Fibroblast of skin of left quadriceps (primary cell): ENCODE results near the gene SOCS2.
"Not testable (repeated sequence)": the region's sequence is repeated elsewhere in the genome, so short reads cannot be mapped to it uniquely, and the experiment has no call there.

Source experiments
- DNase-seq, 2 experiments: peaks; one replicate each; pipeline ENCODE4 v3.0.0-alpha.2; 2013; ENCODE audit warnings: low read depth in 2 of 2

Gene SOCS2

DNA sequence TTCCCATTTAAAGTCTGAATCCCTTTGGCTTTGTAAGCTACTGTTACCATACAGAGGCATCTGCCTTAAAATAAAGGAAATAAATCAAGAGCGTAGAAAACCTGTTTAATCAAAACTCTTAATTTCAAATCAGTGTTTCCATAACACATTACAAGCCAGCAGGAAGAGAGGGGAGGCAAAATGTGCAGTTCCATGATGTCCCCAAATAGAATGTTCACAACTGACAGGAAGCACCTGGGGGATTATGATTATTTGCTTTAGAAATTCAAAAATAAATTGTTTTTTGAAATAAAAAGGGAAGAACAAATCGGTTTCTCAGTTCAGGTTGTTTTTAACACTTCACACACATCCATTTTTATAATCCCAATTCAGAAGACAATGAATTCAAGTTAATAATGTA is 21.4 kb downstream of the SOCS2 start:
- no peak for DNase-seq

DNA sequence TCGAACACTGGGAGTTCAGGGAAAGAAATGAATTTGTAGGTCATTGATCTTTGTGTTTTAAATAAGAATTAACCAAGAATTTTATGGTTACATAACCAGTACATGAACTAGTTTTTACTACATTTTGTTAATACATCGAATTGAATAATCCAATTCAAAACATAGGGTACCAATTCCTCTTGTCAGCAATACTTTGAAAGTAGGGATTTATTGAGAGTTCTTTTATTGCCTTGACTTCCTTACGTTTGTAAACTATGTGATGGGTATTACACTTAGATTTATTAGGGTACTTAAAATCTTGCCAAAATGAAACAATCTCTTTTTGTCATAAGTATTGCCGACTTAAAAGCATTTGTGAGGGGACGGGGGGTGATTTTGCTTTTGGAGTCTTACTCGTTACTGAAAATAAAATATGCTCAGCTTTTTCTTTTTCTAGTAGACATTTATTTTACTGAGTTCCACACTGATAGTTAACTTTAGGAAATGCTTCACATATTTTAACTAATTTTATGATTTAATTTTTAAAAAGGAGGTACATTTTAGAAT is 22.4 kb downstream of the SOCS2 start:
- no peak for DNase-seq

DNA sequence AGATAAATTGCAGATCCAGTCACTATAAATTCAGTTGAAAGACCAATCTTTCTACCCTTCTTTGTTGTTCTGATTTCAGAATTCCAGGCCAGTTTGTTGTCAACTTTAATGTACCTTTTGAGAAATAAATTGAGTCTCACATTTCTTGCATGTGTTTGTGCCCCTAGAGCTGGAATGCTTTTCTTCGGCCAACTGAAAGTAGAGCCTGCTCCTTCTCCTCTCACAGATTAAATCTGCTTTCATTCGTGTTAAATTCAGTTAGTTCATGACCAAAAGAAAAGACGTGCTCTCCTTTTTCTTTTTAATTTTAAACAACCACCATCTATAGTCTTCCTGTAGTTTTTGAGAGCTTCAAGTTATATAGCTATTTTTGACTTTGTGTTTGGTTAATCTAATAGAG is 22.9 kb downstream of the SOCS2 start:
- no peak for DNase-seq

DNA sequence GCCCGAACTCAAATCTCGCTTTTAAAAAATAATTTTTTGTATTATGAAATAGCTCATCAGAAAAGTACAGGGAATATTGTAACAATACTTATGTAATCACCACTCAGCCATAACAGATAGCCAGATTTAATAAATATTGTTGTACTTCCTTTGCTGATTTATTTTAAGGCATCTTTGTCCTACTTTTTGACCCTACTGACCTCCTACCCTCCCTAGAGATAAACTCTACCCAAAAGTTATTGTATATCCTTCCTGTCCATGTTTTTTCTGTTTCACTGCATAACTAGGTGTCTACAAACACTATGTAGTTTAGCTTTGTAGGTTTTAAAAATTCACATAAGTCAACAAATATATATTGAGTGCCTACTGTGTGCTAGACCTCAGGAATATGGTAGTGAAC is 25.1 kb downstream of the SOCS2 start:
- no peak for DNase-seq

DNA sequence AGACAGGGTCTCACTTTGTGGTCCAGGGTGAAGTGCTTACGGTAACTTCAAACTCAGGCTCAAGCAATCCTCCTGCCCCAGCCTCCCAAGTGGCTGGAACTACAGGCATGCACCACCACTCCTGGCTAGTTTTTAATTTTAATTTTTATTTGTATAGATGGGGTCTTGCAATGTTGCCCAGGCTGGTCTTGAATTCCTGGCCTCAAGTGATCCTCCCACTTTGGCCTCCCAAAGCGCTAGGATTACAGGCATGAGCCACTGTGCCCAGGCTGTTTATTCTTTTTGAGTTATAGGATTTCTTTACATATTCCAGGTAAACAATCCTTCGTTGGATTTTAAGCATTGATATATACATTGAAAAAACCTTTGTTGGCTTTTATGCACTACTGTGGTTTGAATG is 26.7 kb downstream of the SOCS2 start:
- no peak for DNase-seq

DNA sequence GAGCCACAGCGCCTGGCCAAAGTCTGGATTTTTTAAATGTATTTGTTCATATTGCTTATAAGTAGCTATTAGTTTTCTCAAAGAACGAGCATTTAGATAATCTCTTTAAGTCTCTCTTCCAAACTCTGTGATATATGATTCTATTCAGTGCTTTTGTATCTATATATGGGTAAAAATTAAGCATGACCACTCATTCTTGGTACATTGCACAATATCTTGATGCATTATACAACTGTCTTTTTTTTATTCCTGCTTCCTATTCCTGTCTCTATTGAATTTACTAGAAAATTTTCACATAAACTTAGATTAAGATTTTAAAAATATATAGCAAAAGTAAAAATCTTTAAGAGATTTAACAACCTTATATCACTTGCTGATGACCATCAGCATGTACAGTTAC is 29.1 kb downstream of the SOCS2 start:
- no peak for DNase-seq

DNA sequence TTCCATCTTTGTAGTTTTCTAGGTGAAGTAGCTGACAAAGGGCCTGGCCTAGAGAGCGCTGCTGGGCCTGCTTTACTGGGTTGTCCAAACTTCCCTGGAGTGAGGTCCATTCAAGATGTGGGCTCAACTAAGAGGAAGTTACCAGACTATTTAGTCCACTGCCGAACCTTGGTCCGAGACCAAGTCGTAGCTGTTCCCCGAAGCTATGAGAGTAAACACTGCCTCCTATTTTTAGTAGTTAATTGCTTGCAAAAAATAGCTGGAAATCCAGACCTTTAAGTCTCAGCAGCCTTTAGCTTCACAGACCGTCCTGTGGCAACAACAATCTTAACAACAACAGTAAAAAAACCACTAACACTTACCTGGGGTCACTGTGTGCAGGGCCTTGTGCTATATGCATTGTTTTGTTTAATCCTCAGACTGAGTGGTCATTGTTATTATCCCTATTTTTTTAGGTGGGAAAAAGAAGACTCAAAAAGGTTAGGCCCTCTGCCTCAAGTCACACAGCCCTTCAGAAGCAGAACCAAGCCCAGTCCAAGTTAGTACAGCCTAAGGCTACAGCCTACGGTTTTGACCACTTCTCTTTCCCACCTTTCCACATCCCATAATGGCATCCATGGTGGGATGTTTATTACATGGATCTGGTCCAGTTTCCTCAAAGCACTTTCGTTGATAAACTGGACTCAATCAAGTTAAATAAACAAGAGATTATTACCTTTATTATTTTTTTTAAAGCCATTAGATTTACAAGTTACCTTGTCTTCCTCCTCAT is 30.6 kb downstream of the SOCS2 start:
- DNase-seq: no peak

DNA sequence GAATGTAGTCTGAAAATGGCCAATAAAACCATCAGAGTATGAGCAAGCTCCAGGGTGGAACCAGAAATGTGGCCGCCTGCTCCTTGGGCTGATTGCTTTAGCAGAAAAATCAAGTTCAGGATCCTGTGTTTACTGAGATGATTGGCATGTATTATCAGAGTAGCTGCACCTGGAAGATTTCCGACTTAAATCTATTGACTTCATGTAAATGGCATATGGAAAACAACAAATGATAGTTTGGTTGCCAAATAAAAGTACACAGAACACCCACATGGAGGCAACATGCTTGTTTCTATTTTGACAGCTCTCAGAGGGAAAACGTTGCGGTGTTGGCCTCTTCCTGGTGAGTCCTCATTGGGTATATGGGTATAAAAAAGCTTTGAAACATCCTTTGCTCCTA is 31.3 kb downstream of the SOCS2 start:
- no peak for DNase-seq

DNA sequence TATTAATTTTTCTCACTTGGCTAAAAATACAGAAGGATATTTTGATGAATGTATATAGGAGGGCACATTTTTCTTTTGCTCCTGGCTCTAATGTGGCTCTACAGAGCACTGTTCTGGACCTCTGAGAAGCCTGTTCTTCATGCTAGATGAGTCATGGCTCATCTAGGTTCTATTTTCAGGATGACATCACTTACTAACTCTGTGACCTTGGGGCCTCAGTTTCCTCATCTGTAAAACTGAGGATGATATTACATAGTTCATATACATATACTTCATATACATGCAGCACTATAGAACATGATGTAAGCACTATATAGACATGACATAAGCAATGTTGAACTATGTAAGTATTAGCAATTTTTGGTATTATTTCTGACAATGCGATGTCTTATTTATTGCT is 35.8 kb downstream of the SOCS2 start:
- DNase-seq: no peak

DNA sequence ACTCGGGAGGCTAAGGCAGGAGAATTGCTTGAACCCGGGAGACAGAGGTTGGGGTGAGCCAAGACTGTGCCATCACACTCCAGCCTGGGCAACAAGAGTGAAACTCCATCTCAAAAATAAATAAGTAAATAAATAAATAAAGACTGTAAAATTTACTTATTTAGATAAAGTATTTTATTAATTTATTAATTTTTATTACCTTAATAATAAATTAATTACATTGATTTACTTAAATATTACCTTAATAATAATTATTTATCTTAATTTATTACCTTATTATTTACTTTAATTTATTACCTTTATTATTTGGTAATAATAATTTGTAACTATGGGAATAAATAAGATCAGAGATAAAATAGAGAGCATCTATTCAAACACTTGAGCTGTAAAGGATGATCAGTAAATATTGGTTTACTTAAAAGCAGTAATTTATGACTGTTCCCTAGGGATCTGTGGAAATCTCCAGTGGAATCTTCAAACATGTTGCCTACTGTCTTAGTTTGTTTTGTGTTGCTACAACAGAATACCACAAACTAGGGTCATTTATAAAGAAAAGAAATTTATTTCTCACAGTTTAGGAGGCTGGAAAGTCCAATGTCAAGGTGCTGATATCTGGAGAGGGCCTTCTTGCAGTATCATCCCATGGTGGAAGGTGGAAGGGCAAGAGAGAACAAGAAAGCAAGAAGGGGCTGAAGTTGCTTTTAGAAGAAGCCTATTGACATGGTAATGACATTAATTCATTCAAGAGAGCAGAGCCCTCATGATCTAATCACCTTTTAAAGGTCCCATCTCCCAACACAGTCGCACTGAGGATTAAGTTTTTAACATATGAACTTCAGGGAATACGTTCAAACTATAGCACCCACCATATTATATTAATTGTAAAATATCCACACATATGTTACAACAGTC is 37.1 kb downstream of the SOCS2 start:
- no peak for DNase-seq

DNA sequence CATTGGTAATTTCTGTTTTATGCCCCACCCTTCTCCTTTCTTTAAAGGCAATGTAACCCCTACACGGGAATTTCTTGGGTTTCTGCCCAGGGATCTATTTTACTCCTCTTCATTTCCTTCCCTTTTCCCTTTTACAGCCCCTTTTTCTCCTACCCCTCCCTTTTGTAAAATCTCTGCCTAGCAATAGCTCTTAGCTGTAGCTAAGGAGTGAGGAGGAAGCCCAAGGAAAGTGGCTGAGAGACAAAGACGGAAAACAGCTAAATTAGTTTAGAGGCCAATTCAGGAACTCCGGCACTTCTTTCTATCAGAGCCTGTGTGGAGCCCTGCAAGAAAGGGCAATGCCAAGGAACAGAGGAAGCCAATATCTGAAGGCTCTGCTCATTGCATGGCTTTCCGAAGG is 40.3 kb downstream of the SOCS2 start:
- DNase-seq: no peak

DNA sequence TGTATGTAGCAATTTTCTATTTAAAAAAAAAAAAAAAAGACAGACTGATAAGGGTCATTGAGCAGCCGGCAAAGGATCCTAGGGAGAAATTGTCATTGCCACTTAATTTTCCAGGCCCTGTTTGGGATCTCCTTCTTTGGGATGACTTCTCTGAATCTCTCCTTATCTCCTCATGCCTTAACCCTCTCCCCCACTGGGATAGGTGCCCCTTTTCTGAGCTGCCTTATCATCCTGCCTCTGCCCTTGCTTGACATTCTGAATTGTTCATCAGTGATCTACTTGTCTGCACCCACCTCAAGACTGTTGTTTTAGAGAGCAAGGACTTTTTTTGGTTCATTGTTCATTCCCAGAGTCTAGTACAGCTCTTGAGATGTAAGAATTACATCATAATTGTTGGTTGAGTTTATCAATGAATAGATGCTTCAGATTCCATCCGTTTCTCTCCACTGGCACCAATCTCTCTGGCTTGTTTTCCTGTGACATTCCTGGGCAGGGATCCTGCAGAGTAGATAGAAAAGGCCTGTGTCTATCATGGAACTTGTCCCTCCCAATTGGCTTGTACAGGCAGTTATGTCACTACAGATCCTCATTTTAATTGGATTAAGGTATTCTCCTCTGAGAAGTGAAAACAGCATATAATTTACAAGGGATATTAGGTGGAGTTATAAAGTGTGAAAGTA is 42.6 kb downstream of the SOCS2 start:
- DNase-seq: no peak

DNA sequence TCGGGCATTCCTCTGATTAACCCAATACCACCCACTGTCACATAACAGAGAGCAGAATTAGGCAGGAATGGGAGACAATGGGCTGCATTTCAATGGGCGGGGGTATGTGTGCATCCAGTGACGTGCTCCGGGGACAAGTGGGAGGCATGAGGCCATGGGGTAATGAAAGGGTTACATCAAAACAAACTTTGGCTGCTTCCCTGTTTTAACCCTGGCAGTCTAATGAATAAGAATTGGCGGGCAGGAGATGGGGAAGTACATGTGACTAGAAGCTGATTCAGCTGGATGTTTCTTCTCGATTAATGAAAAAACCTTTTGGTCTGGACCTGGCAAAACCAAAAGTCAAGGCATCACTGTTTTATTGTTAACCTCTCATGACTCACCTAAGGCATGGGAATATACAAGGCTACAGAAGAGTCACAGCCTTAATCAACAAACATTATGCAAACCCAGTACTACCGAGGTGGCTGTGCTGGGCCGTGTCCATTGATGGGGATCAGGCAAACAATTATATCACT is 44.2 kb downstream of the SOCS2 start:
- DNase-seq: no peak

DNA sequence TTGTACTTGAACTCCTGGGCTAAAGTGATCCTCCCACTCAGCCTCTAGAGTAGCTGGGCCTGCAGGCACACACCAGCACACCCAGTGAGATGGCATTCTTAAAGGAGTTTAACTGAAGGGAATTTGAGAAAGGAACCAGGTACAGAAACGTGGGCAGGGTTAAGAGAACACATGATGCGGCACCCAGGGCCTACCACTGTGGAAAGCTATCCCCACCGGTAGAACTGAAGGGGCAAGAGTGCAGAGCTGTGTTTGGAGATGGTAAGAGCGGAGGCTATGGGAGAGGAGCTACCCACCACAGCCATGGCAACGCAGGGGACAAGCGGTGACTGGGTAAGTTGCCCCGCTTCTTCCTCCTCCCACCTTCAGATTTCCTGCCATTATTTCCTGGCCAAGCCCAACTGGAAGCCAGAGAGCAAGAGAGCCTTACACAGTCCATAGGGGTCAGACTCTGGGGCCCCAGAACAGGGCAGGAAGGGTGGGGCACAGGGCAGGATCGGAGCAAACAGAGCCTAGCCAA is 46.5 kb downstream of the SOCS2 start:
- no peak for DNase-seq

DNA sequence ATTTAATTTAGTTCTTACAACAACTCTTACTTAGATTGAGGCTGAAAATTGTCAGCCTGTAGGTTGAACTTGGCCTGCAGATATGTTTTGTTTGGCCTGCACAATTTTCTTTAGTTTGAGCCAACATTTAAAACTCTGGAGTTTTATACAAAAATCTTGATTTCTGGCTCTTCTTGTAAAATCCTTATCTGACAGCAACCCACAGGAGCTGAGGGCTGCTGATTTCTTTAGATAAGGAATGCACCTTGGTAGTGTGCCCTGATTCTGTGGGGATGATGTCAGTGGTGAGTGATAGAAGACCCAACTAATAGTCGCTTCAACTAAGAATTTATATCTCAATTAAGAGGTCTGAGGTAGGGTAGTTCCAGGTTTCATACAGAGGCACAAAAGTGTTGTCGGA is 49.5 kb downstream of the SOCS2 start:
- DNase-seq: peak; percentile 34 to 43

DNA sequence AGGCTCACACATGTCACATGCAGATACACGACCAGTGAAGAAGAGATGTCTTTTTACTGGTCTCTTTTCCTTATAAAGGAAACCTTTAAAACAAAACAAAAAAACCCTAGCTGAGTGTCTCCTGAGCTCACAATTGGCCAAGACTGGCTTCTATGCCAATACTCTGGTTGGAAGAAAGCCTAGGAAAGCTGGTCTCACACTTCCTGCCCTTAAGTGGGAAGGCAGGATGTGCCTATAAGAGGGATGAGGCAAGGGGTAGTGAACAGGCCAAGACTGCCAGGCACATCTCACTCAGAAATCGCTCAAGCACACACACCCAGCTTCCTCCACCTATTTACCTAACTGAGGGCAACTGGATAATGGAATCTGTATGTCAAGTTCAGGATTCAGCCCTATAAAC is 50.0 kb downstream of the SOCS2 start:
- peak; percentile 33 to 41 for DNase-seq

DNA sequence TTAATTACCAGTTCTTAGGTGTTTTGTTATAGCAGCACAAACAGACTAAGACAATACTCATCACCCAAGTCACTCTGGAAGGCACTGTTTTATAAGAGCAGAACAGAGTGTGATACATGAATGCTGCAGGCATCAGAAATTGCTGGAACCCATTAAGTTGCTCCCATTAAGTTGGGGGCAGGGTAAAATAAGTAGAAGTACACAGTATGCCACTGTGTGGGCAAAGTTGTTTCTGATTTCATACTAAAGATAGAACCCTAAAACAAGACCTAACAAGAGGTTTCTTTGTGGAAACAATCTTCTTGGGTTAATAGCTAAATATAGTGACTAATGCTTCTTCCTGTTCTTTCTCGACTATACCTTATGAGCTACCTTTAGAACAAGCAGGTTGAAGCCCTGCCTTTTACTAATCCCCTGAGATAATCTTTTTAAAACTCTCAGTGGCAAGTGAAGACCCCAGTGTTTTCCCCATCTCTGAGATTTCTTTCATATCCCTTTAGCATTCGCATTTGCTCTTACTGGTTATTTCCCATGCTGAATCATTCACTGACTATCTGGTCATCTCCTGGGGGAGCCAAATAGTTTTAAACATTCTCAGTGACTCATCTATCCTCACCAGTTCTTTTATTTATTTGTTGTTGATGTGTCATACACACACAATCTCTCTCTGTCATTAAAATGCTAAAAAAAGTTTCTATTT is 52.3 kb downstream of the SOCS2 start:
- DNase-seq: peak; percentile 95 to 96

DNA sequence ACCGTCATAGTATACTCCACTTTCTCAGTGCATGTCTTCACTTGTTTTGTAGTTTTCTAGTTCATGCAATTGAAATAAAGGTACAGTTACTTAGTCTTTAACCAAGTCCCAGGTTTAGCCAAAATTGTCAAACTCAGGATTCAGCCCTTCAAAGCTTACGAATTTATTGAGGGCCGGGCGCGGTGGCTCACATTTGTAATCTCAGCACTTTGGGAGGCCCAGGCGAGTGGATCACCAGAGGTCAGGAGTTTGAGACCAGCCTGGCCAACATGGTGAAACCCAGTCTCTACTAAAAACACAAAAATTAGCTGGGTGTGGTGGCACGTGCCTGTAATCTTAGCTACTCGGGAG is 52.8 kb downstream of the SOCS2 start:
- DNase-seq: not testable (repeated sequence)

DNA sequence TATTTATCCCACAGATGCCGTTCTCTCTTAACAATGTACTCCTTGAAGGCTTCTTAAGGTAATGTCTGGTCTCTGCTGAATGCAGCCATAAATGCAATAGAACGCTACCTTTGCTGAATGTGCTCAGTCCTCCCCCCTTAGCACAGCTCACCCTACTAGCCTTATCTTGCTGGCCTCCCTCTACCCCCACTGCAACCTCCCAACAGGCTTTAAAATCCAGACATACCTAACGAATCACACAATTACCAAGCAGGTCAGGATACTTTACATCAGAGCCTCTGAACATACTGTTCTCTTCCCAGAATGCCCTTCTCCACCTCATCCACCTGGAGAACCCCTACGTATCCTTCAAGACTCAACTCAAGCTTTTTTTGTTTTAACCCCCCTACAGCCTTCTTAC is 53.7 kb downstream of the SOCS2 start:
- DNase-seq: no peak
